WI38 (cell line): ENCODE data around the gene RPN2.

Experiments used
- H3K4me3 ChIP-seq: 2 replicates; pipeline ENCODE4 v1.5.1; 2011; ENCODE audit warnings: low read depth, mild to moderate bottlenecking, control low read depth, low read length
- TF ChIP-seq, protein P1 (sequence below): IDR thresholded peaks from 2 replicates; pipeline ENCODE4 v1.5.1; 2012; ENCODE audit warnings: low read depth, mild to moderate bottlenecking, control low read depth, low read length

The RPN2 gene

GRCh38 chr20:37204056-37204455 lies 24.9 kb downstream of the RPN2 start:
- TF ChIP-seq, protein P1, sequence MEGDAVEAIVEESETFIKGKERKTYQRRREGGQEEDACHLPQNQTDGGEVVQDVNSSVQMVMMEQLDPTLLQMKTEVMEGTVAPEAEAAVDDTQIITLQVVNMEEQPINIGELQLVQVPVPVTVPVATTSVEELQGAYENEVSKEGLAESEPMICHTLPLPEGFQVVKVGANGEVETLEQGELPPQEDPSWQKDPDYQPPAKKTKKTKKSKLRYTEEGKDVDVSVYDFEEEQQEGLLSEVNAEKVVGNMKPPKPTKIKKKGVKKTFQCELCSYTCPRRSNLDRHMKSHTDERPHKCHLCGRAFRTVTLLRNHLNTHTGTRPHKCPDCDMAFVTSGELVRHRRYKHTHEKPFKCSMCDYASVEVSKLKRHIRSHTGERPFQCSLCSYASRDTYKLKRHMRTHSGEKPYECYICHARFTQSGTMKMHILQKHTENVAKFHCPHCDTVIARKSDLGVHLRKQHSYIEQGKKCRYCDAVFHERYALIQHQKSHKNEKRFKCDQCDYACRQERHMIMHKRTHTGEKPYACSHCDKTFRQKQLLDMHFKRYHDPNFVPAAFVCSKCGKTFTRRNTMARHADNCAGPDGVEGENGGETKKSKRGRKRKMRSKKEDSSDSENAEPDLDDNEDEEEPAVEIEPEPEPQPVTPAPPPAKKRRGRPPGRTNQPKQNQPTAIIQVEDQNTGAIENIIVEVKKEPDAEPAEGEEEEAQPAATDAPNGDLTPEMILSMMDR: no peak
- no peak overlapping the region for H3K4me3 ChIP-seq

DNA sequence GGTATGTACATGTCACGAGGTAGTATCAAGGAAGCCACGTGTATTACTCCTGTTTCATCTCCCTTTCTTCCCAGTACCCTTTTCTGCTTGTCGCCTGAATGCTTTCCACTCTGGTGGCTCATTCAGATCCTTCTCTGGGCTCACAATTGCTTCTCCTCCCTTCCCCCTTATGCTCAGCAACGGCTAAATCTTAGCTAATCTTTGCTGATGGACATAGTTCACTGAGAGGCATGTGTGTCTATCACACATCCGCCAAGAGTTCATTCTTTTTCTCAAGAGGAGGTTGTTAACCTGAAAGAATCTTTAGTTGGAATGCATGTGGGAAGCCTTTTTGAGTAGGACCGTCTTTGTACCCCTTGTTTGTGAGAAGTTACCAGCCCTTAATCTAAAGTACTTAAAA lies 26.0 kb downstream of the RPN2 start:
- no peak overlapping the region for H3K4me3 ChIP-seq
- TF ChIP-seq, protein P1: no peak

- H3K4me3 ChIP-seq: no peak overlapping the region
- TF ChIP-seq, protein P1: no peak
Measured at GRCh38 chr20:37205794-37206193, 26.7 kb downstream of the RPN2 start.

DNA sequence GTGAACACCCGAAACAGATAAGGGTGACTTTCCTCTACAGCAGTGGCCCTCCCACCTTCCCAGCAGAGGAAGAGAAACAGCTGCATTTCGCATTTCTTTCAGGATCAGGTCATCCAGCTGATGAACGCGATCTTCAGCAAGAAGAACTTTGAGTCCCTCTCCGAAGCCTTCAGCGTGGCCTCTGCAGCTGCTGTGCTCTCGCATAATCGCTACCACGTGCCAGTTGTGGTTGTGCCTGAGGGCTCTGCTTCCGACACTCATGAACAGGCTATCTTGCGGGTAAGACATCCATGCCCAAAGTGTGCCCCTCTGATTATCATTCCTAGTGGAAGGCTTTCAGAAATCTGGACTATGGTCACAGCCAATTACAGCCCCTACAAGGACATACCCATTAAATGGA lies 28.0 kb downstream of the RPN2 start:
- no peak overlapping the region for H3K4me3 ChIP-seq
- TF ChIP-seq, protein P1: no peak

DNA sequence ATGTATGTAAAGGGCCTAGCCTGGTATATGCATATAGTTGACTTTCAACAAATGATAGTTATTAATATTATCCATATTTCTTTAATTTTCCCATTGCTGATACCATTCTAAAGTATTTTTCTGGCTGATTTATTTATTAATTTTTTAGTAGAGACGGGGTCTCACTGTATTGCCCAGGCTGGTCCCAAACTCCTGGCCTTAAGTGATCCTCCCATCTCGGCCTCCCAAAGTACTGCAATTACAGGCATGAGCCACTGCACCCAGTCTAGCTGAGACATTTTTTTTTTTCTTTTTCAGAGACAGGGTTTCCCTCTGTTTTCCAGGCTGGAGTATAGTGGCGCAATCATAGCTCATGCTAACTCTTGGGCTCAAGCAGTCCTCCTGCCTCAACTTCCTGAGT lies 30.1 kb downstream of the RPN2 start:
- H3K4me3 ChIP-seq: no peak overlapping the region
- TF ChIP-seq, protein P1: no peak

- TF ChIP-seq, protein P1: no peak
- H3K4me3 ChIP-seq: no peak overlapping the region
Measured at GRCh38 chr20:37209661-37210314, 30.7 kb downstream of the RPN2 start.

DNA sequence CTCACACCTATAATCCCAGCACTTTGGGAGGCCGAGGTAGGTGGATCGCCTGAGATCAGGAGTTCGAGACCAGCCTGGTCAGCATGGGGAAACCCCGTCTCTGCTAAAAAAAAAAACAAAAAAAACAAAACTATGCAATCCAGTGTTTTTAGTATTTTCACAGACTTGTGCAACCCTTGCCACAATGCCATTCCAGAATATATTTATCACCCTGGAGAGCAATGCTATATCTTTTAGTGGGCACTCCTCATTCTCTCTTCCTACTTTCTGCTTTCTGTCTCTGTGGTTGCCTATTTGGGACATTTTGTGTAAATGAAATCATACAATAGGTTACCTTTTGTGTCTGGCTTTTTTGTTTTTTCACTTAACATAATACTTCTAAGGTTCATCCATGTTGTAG lies 39.3 kb downstream of the RPN2 start:
- TF ChIP-seq, protein P1: no peak
- no peak overlapping the region for H3K4me3 ChIP-seq
